ENCODE results near the gene LEKR1.
A peak's percentile ranks its signal among the peaks of the same experiment; 100 is the strongest.
"Not testable (repeated sequence)": the region's sequence is repeated elsewhere in the genome, so short reads cannot be mapped to it uniquely, and the experiment has no call there.

LEKR1 gene

DNA sequence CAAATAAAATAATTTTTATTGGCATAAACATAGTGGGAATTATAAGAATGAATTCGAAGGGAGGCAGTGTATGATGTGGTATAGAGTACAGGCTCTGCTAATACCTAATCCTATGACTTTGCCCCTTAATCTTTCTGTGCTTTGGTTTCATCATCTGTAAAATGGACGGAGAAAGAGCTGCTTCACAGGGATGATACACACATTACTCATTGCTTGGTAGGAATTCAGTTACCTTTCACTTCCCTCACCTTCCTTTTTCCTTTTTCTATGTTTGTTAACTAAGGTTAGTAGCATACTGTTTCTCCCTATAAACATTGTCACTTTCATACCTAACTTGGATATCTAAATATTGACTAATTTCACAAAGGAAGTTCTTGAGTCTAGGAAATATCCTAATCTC, 36.2 kb downstream of the LEKR1 start:
- DNase-seq (ENCODE audit: extremely low read depth, low read depth), result no peak

GRCh38 chr3:156865732-156866131, 39.6 kb downstream of the LEKR1 start:
- TF ChIP-seq, protein P1, sequence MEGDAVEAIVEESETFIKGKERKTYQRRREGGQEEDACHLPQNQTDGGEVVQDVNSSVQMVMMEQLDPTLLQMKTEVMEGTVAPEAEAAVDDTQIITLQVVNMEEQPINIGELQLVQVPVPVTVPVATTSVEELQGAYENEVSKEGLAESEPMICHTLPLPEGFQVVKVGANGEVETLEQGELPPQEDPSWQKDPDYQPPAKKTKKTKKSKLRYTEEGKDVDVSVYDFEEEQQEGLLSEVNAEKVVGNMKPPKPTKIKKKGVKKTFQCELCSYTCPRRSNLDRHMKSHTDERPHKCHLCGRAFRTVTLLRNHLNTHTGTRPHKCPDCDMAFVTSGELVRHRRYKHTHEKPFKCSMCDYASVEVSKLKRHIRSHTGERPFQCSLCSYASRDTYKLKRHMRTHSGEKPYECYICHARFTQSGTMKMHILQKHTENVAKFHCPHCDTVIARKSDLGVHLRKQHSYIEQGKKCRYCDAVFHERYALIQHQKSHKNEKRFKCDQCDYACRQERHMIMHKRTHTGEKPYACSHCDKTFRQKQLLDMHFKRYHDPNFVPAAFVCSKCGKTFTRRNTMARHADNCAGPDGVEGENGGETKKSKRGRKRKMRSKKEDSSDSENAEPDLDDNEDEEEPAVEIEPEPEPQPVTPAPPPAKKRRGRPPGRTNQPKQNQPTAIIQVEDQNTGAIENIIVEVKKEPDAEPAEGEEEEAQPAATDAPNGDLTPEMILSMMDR (IDR thresholded peaks at IDR 0.05; ENCODE audit: low read depth, low read length), result peak; percentile 26
- no peak for DNase-seq (ENCODE audit: extremely low read depth, low read depth)

More for the DNA sequence above, 36.2 kb downstream of the LEKR1 start:
- TF ChIP-seq, protein P1 (IDR thresholded peaks at IDR 0.05; ENCODE audit: low read depth, low read length), result no peak

DNA sequence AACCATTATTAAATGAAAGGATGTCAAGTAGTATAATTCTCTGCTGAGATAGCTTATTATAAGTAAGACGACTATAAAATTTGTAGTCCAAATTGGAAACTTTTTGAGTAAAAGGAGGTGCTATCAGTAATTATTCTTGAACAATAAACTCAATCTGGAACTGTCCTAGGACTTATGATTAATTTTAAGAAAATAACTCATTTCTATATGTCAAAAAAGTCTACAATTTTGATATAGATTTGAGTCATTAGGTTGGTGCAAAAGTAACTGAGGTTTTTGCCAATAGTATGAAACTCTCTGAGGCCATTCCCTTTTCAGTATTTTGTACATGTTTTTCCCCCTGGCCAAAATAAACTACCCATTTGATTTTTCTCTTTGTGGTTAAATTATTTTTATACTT, 41.0 kb downstream of the LEKR1 start:
- TF ChIP-seq, protein P1 (IDR thresholded peaks at IDR 0.05; ENCODE audit: low read depth, low read length), result no peak
- no peak for DNase-seq (ENCODE audit: extremely low read depth, low read depth)

GRCh38 chr3:156867920-156868319, 41.8 kb downstream of the LEKR1 start:
- TF ChIP-seq, protein P1 (IDR thresholded peaks at IDR 0.05; ENCODE audit: low read depth, low read length), result no peak
- no peak for DNase-seq (ENCODE audit: extremely low read depth, low read depth)

- TF ChIP-seq, protein P1 (IDR thresholded peaks at IDR 0.05; ENCODE audit: low read depth, low read length), result no peak
- DNase-seq (ENCODE audit: extremely low read depth, low read depth), result no peak
Observed at GRCh38 chr3:156873906-156874305, 47.8 kb downstream of the LEKR1 start.

DNA sequence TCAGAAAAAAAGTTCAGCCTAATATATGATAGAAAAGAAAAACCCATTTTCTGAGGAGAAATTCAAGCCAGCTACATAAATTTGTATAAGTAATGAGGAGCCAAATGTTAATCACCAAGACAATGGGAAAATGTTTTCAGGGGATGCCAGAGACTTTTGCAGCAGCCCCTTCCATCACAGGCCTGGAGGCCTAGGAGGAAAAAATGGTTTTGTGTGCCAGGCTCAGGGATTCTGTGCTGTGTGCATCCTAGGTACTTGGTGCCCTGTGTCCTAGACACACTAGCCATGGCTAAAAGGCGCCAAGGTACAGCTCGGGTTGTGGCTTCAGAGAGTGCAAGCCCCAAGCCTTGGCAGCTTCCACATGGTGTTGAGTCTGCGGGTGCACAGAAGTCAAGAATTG, 53.3 kb downstream of the LEKR1 start:
- not testable (repeated sequence) for DNase-seq (ENCODE audit: extremely low read depth, low read depth)

DNA sequence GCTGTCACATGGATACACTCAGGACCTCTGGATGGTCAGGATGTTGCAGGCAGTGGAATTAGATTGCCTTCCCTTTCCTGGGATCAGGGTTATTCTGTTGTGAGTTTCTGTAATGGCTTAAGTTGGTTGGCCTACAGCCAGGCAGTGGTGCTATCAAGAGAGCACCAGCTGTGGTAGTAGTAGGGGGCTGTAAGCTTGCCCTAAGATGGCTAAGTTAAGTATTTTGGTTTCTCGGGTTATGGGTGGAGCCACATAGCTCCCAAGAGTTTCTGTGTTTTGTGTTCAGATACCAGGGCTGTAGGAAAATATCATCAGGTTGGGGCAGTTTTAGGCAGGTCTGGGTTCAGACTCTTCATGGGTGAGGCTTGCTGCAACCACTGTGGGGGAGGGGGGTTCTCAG, 59.6 kb downstream of the LEKR1 start:
- TF ChIP-seq, protein P1 (IDR thresholded peaks at IDR 0.05; ENCODE audit: low read depth, low read length), result no peak
- no peak for DNase-seq (ENCODE audit: extremely low read depth, low read depth)

- DNase-seq (ENCODE audit: extremely low read depth, low read depth), result no peak
- TF ChIP-seq, protein P1 (IDR thresholded peaks at IDR 0.05; ENCODE audit: low read depth, low read length), result no peak
Observed at GRCh38 chr3:156888176-156888575, 62.0 kb downstream of the LEKR1 start.

All from AG09319 (cell line).